BJ (cell line): ENCODE measurements around the gene INPP5A. TPM values are rescaled to one million over a fixed set of nuclear protein-coding genes. Genes with fewer than 3 reads are reported as not detected.

Source experiments
- CTCF ChIA-PET: fragments of 350-600 bp; formaldehyde crosslinking; extraction: SDS; loops from one replicate; lab custom pipeline; 2021; ENCODE audit warnings: antibody characterized with exemption, inconsistent platforms; lab: Yijun Ruan, JAX
- POLR2A ChIA-PET: fragments of 300-600 bp; sonication (Branson Sonifier 250); formaldehyde crosslinking; extraction: SDS; loops from one replicate; lab custom pipeline; 2021; ENCODE audit warnings: antibody characterized with exemption; lab: Charles Lee
- DNase-seq: peaks from one replicate; pipeline ENCODE4 v3.0.0-alpha.2; 2011; ENCODE audit warnings: low read depth
- H3K27me3 ChIP-seq: 2 replicates; pipeline ENCODE4 v1.6.0; 2011; ENCODE audit warnings: low read length; ENCODE audit not compliant: control insufficient read depth, insufficient read depth
- H3K36me3 ChIP-seq: 2 replicates; pipeline ENCODE4 v1.5.1; 2011; ENCODE audit warnings: low read length; ENCODE audit not compliant: control insufficient read depth, insufficient read depth
- H3K4me3 ChIP-seq: 2 replicates; pipeline ENCODE4 v1.5.1; 2011; ENCODE audit warnings: low read depth, mild to moderate bottlenecking, control low read depth, low read length
- polyA plus RNA-seq: library from polyadenylated mRNA; depleted of rRNA; stranded (reverse); fragments of >200 nt; gene quantifications from 2 replicates; pipeline ENCODE4 v1.2.3, GENCODE V29; 2011
- TF ChIP-seq, protein P1 (sequence below): IDR thresholded peaks from 2 replicates; pipeline ENCODE4 v1.5.1; 2011; ENCODE audit warnings: low read depth, mild to moderate bottlenecking, control low read depth, inconsistent platforms, low read length, moderate library complexity; ENCODE audit not compliant: insufficient read depth

The INPP5A gene
- polyA plus RNA-seq, 1 experiment = 60.1 TPM

DNA sequence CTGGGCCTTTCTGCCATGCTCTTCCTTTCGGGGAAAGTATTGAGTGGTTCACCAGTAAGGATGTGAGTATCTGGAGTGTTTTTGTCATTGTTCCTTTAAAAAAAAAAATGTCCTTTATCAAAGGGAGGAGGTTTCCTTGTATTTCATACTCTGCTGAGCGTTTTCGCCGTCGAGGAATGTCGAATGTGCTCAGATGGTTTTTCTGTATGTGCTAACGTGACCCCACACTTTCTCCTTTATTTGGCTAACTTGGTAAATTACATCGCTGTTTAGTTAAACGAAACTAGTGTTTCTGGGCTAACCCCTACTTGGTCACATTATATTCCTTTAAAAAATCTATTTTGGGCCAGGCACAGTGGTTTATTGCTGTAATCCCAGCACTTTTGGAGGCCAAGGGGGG, 45.9 kb downstream of the INPP5A start:
- TF ChIP-seq, protein P1, sequence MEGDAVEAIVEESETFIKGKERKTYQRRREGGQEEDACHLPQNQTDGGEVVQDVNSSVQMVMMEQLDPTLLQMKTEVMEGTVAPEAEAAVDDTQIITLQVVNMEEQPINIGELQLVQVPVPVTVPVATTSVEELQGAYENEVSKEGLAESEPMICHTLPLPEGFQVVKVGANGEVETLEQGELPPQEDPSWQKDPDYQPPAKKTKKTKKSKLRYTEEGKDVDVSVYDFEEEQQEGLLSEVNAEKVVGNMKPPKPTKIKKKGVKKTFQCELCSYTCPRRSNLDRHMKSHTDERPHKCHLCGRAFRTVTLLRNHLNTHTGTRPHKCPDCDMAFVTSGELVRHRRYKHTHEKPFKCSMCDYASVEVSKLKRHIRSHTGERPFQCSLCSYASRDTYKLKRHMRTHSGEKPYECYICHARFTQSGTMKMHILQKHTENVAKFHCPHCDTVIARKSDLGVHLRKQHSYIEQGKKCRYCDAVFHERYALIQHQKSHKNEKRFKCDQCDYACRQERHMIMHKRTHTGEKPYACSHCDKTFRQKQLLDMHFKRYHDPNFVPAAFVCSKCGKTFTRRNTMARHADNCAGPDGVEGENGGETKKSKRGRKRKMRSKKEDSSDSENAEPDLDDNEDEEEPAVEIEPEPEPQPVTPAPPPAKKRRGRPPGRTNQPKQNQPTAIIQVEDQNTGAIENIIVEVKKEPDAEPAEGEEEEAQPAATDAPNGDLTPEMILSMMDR = no peak
- H3K36me3 ChIP-seq = no peaks in the 10 kb centered on the region; the same call in 1 of the 2 replicates
- POLR2A ChIA-PET = no interaction called here
- CTCF ChIA-PET = no interaction called here
- DNase-seq = no peak
- H3K27me3 ChIP-seq = no peaks in the 10 kb centered on the region
- no peak overlapping the region for H3K4me3 ChIP-seq

DNA sequence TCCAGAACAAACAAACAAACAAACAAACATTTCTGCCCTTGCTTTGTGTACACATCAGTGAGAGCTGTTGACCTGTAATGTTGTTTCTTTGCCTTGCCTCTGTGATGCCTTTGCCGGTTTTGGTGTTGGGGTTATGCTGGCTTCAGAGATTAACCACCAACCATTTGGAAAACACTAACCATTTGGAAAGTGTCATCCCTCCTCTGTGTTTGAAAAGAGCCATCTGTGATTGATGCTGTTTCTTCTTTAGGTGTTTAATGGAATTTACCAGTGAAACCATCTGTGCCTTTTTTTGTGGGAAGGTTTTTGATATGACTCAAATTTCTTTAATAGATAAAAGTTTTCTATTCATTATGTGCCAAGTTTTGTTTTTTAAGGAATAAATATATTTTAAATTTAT, 46.5 kb downstream of the INPP5A start:
- no peaks in the 10 kb centered on the region; the same call in 1 of the 2 replicates for H3K36me3 ChIP-seq
- no peaks in the 10 kb centered on the region for H3K27me3 ChIP-seq
- TF ChIP-seq, protein P1 = no peak
- no peak overlapping the region for H3K4me3 ChIP-seq
- ChIA-PET CTCF (no interaction called here), POLR2A (no interaction called here)
- no peak for DNase-seq

DNA sequence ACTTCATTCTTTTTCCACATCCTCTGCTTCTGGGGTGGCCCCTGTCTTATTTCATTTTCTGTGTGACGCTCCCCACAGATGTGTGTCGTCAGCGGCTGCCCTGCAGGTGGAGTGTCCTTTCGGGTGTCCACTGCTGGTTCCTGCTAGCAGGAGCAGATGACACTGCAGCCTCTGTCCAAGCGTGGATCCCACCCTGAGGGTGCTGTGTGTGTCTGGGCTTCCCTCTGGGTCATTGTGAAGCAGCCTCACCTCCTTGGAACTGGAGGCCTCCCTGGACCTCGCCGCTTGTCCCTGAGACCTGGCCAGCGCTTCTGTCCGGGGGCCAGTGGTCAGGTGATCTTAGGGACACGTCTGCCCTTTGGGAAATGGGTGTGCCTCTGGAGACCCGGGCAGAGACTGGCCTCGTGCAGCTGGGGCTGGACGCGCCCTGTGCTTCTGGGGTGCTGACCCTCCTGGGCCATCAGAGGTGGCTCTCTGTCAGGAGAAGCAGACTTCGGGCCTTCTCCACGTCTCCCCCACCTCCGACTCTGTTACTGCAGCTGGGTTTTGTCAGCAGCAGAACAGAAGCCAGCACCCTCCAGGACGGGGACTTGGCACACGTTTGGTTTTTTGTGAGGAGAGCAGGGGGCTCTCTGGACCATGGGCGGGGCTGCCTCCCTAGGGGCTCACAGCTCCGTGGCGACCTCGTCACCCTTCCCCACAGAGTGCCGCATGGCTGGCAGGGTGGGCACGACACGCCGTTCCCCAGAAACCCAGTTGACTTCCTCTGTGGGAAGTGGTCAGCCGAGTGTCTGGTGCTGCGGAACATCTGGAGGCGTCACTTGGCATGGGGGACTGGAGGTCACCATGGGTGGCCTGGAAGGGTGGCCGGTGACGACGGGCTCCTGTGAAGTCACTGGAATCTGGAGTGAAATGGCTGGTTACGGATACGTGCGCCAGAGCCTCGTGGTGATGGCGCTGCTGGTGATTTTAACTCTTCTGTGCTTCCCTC, 48.4 kb downstream of the INPP5A start:
- no peaks in the 10 kb centered on the region; the same call in 1 of the 2 replicates for H3K36me3 ChIP-seq
- CTCF ChIA-PET = no interaction called here
- DNase-seq = no peak
- TF ChIP-seq, protein P1 = no peak
- H3K27me3 ChIP-seq = no peaks in the 10 kb centered on the region
- no peak overlapping the region for H3K4me3 ChIP-seq
- POLR2A ChIA-PET = no interaction called here

- Histone ChIP-seq H3K4me3 (no peak overlapping the region), H3K36me3 (no peaks in the 10 kb centered on the region; the same call in 1 of the 2 replicates), H3K27me3 (no peaks in the 10 kb centered on the region)
- CTCF ChIA-PET = no interaction called here
- TF ChIP-seq, protein P1 = no peak
- POLR2A ChIA-PET = no interaction called here
- DNase-seq = no peak
Measured at GRCh38 chr10:132586739-132587138, 49.2 kb downstream of the INPP5A start.

DNA sequence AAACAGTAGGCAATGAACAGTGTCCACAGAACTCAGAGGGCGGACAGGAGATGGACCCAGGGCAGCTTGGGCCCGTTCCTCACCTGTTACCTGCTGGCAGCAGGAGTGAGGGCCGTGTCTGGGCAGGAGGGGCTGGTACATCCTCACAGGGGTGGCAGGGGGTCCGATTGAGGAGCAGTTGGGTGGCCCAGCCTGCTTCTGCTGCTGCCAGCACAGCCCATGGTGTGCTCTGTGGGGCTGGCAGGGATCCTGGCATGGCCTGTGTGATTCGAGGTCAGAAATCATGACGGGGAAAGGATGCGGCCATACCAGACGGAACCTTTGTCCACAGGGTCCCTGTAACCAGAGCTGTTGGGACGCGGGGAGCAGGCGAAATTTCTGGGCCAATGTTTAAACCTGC, 49.6 kb downstream of the INPP5A start:
- CTCF ChIA-PET = no interaction called here
- POLR2A ChIA-PET = no interaction called here
- DNase-seq = no peak
- TF ChIP-seq, protein P1 = no peak
- Histone ChIP-seq H3K4me3 (no peak overlapping the region), H3K27me3 (no peaks in the 10 kb centered on the region), H3K36me3 (no peaks in the 10 kb centered on the region; the same call in 1 of the 2 replicates)
